Esophagus muscularis mucosa (tissue), 4 donors: ENCODE data around the gene HCFC1R1.
A peak's percentile ranks its signal among the peaks of the same experiment; 100 is the strongest.

Experiments
- EP300 ChIP-seq: sonication (generic); formaldehyde crosslinking; IDR thresholded peaks from one replicate; pipeline ENCODE4 v1.6.1; 2017; ENCODE audit warnings: antibody characterized with exemption
- POLR2A ChIP-seq: fragments of 450-650 bp; IDR thresholded peaks from one replicate; pipeline ENCODE4 v1.6.1; 2017; ENCODE audit warnings: antibody characterized with exemption, moderate library complexity, mild to moderate bottlenecking, low read depth
- POLR2AphosphoS5 ChIP-seq, 2 donors: sonication (generic); formaldehyde crosslinking; IDR thresholded peaks; one replicate each; pipeline ENCODE4 v1.6.1; 2017; ENCODE audit warnings: antibody characterized with exemption in 2 of 2
- TF ChIP-seq, protein P1 (sequence below), 3 experiments: fragments of 200-600 bp in 2 of 3; fragments of 450-650 bp in 1 of 3; sonication (generic) in 2 of 3; IDR thresholded peaks; one replicate each; pipeline ENCODE4 v1.5.1; 2017 to 2019; ENCODE audit warnings: antibody characterized with exemption in 3 of 3, mild to moderate bottlenecking in 2 of 3, moderate library complexity in 1 of 3

DNA sequence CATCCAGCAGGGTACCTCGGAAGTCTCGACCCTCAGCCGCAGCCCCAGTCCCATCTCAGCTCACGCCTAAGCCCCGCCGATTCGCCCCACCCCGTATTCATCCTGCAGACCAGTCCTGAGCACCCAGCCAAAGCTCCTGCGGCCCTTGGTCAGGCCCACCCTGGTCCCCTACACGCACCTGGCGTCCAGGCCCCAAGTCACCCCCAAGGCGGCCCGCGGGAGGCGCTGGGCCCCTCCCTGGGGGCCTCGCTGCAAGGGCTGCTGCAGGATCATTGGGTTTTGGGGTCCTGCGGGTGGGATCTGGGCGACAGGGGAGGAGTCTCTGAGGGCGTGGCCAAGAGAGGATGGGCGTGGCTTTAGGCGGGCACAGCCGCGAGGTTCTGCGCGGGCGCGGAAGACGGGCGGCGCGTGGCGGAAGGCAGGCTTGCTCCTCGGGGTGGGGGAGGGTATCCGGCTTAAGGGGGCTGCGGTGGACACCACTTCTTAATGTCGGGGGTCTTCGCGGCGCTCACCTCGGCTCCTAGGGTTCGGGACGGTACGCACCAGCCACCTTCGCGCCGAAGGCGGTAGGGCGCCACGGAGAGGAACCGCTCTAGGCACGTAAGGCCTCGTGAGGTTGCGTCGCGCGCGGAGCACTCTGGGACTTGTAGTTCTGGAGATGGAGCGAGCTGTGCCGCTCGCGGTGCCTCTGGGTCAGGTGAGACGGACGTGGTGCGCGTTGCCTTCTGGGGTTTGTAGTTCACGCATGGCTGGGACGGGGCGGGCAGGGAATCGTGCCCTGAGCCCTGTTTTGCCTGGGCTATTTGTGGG, at the start of gene HCFC1R1, which contains the start of gene THOC6:
- TF ChIP-seq, protein P1, sequence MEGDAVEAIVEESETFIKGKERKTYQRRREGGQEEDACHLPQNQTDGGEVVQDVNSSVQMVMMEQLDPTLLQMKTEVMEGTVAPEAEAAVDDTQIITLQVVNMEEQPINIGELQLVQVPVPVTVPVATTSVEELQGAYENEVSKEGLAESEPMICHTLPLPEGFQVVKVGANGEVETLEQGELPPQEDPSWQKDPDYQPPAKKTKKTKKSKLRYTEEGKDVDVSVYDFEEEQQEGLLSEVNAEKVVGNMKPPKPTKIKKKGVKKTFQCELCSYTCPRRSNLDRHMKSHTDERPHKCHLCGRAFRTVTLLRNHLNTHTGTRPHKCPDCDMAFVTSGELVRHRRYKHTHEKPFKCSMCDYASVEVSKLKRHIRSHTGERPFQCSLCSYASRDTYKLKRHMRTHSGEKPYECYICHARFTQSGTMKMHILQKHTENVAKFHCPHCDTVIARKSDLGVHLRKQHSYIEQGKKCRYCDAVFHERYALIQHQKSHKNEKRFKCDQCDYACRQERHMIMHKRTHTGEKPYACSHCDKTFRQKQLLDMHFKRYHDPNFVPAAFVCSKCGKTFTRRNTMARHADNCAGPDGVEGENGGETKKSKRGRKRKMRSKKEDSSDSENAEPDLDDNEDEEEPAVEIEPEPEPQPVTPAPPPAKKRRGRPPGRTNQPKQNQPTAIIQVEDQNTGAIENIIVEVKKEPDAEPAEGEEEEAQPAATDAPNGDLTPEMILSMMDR (IDR thresholded peaks at IDR 0.05) = peak in 1 of 3 experiments; percentile 14
- TF ChIP-seq POLR2A (peak; percentile 57), POLR2AphosphoS5 (IDR thresholded peaks at IDR 0.05) (peak; percentile 92 to 95), EP300 (no peak)
